ENCODE measurements around the gene SLC25A18. TPM values are rescaled to one million over a fixed set of nuclear protein-coding genes. Genes with fewer than 3 reads are reported as not detected.

SLC25A18 gene
- total RNA-seq, 2 experiments from 2014 or later: not detected

- no peak for DNase-seq (ENCODE audit: low spot score)
- no peaks in the 10 kb centered on the region for H4K20me1 ChIP-seq (ENCODE audit: insufficient read depth, low read length)
- peaks cover 31% of the 10 kb centered on the region for H3K4me1 ChIP-seq (ENCODE audit: insufficient read depth, low read length, poor library complexity, severe bottlenecking)
- H3K4me3 ChIP-seq (ENCODE audit: low read depth, low read length, poor library complexity, severe bottlenecking): no peak overlapping the region
- no peak overlapping the region for H3K27ac ChIP-seq (ENCODE audit: low read depth, low read length, poor library complexity, severe bottlenecking)
- no peaks in the 10 kb centered on the region for H3K9me2 ChIP-seq (ENCODE audit: insufficient read depth, low read length)
- H2AFZ ChIP-seq (ENCODE audit: low read length): no peak overlapping the region
- CTCF ChIA-PET (ENCODE audit: unreplicated experiment): interaction anchor here (1.0 kb wide), 1 partner anchor 174 kb away, joined by 3 read pairs; no protein-coding TSS in a partner anchor
- no TSS peak for BruUV-seq (replicated peaks)
- intact Hi-C loops (cut with micrococcal nuclease; ENCODE audit: unreplicated experiment): no loop called here
- no peak for TF ChIP-seq EZH2phosphoT487 (IDR thresholded peaks at IDR 0.05; ENCODE audit: borderline replicate concordance, low read depth, low read length)
- TF ChIP-seq CTCF (conservative IDR thresholded peaks at IDR 0.05; ENCODE audit: low read length): no peak
- no peak overlapping the region for H3K4me2 ChIP-seq (ENCODE audit: low read length)
- peaks cover 48% of the 10 kb centered on the region for H3K36me3 ChIP-seq (ENCODE audit: insufficient read depth, low read length)
- H3K9me3 ChIP-seq (ENCODE audit: low read length): no peaks in the 10 kb centered on the region
- H3K79me2 ChIP-seq (ENCODE audit: insufficient read depth, low read depth, low read length): peaks cover 16% of the 10 kb centered on the region; the same call in 1 of the 2 replicates
- POLR2A ChIA-PET: interaction anchor here (1.9 kb wide), 1 partner anchor 12 kb away, joined by 5 read pairs; no protein-coding TSS in a partner anchor
These were observed 27.3 kb downstream of the SLC25A18 start for GRCh38 chr22:17590586-17590985.

DNA sequence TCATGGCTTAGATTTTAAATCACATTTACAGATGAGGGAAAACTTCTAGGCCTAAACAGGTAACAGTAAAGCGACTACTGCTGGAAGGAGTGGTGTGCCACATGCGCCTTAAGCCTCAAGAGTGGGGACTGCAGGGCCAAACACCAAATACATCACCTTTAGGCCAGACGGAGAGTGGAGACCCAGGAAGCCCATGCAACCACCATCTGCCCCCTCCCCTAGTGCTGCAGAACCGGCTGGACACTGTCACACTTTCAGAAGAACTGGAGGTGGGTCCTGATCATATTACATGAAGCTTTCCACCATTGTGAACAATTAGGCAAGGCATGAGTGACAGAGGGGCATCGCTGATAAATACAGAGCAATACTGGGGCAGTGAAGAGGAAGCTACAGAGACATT is 28.9 kb downstream of the SLC25A18 start:
- Histone ChIP-seq H3K9me3 (ENCODE audit: low read length) (peaks cover 12% of the 10 kb centered on the region), H3K27ac (ENCODE audit: low read depth, low read length, poor library complexity, severe bottlenecking) (no peak overlapping the region), H3K9me2 (ENCODE audit: insufficient read depth, low read length) (no peaks in the 10 kb centered on the region), H4K20me1 (ENCODE audit: insufficient read depth, low read length) (no peaks in the 10 kb centered on the region), H3K36me3 (ENCODE audit: insufficient read depth, low read length) (peaks cover 64% of the 10 kb centered on the region), H2AFZ (ENCODE audit: low read length) (no peak overlapping the region), H3K4me2 (ENCODE audit: low read length) (no peak overlapping the region), H3K79me2 (ENCODE audit: insufficient read depth, low read depth, low read length) (peaks cover 16% of the 10 kb centered on the region; the same call in 1 of the 2 replicates), H3K4me3 (ENCODE audit: low read depth, low read length, poor library complexity, severe bottlenecking) (no peak overlapping the region), H3K4me1 (ENCODE audit: insufficient read depth, low read length, poor library complexity, severe bottlenecking) (peaks cover 37% of the 10 kb centered on the region)
- BruUV-seq (replicated peaks): TSS peak; percentile 54
- DNase-seq (ENCODE audit: low spot score): no peak
- intact Hi-C loops (cut with micrococcal nuclease; ENCODE audit: unreplicated experiment): no loop called here
- POLR2A ChIA-PET: interaction anchor here (1.0 kb wide), 1 partner anchor 27 kb away, joined by 3 read pairs; no protein-coding TSS in a partner anchor
- TF ChIP-seq CTCF (conservative IDR thresholded peaks at IDR 0.05; ENCODE audit: low read length) (no peak), EZH2phosphoT487 (IDR thresholded peaks at IDR 0.05; ENCODE audit: borderline replicate concordance, low read depth, low read length) (no peak)
- CTCF ChIA-PET (ENCODE audit: unreplicated experiment): no interaction called here

DNA sequence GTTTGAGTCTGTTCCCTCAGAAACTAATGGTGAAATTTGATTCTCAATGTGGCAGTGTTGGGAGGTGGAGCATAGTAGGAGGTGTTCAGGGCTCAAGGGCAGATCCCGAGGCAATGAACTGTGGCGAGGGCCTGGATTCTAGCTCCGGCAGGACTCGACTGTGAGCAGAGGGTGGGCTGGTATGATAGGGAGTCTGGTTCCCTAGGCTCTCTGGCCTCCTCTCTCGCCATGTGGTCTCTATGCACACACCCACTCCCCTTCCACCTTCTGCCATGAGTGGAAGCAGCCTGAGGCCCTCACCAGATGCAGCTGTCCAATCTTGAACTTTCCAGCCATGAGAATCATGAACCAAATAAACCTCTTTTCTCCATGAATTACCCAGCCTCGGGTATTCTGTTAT is 32.9 kb downstream of the SLC25A18 start:
- no peak overlapping the region for H2AFZ ChIP-seq (ENCODE audit: low read length)
- peaks cover 37% of the 10 kb centered on the region for H3K4me1 ChIP-seq (ENCODE audit: insufficient read depth, low read length, poor library complexity, severe bottlenecking)
- DNase-seq (ENCODE audit: low spot score): no peak
- TF ChIP-seq EZH2phosphoT487 (IDR thresholded peaks at IDR 0.05; ENCODE audit: borderline replicate concordance, low read depth, low read length): no peak
- no peak for TF ChIP-seq CTCF (conservative IDR thresholded peaks at IDR 0.05; ENCODE audit: low read length)
- peaks cover 17% of the 10 kb centered on the region for H3K9me3 ChIP-seq (ENCODE audit: low read length)
- no peak overlapping the region for H3K4me2 ChIP-seq (ENCODE audit: low read length)
- H3K9me2 ChIP-seq (ENCODE audit: insufficient read depth, low read length): no peaks in the 10 kb centered on the region
- peaks cover 87% of the 10 kb centered on the region for H3K36me3 ChIP-seq (ENCODE audit: insufficient read depth, low read length)
- no peaks in the 10 kb centered on the region for H4K20me1 ChIP-seq (ENCODE audit: insufficient read depth, low read length)
- intact Hi-C loops (cut with micrococcal nuclease; ENCODE audit: unreplicated experiment): no loop called here
- POLR2A ChIA-PET: interaction anchor here (1.2 kb wide), 1 partner anchor 43 kb away, joined by 4 read pairs; no protein-coding TSS in a partner anchor
- H3K79me2 ChIP-seq (ENCODE audit: insufficient read depth, low read depth, low read length): peaks cover 16% of the 10 kb centered on the region; the same call in 1 of the 2 replicates
- no TSS peak for BruUV-seq (replicated peaks)
- H3K27ac ChIP-seq (ENCODE audit: low read depth, low read length, poor library complexity, severe bottlenecking): peak overlapping the region; percentile 96
- H3K4me3 ChIP-seq (ENCODE audit: low read depth, low read length, poor library complexity, severe bottlenecking): no peak overlapping the region
- CTCF ChIA-PET (ENCODE audit: unreplicated experiment): no interaction called here

Data from OCI-LY7 (cell line).